ENCODE measurements around the gene HEATR5B. TPM values are rescaled to one million over a fixed set of nuclear protein-coding genes. Genes with fewer than 3 reads are reported as not detected.

Gene HEATR5B
- total and polyA plus RNA-seq, 2 donors (not counting 1 experiment from before 2014, with no cell fraction given), result 33.0 to 44.3 TPM

DNA sequence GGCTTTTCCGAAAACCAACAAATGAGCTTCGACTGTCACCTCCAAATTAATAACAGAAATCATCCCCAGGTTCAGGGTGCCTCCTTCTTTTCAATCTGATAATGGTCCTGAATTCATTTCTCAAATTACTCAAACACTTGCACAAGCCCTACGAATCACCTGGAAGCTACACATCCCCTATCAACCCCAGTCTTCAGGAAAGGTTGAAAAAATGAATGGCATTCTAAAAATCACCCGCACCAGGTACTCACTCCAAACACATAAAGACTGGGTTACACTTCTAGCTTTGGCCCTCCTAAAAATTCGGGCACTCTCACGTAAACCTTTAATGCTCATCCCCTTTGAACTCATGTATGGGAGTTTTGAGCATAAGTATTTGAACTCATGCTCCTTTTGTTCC, 48.7 kb upstream of the HEATR5B start:
- Histone ChIP-seq H3K4me2 (replicated peaks; ENCODE audit: low read depth, low read length, poor library complexity, severe bottlenecking) (no peak overlapping the region), H3K9me3 (ENCODE audit: control extremely low read depth in 1 of 3, control insufficient read depth in 2 of 3, insufficient read depth in 1 of 3, low read length in 2 of 3) (no peaks in the 10 kb centered on the region), H3K4me1 (ENCODE audit: control insufficient read depth in 2 of 2, insufficient read depth in 2 of 2, low read length in 2 of 2) (no peaks in the 10 kb centered on the region), H3K79me2 (ENCODE audit: control insufficient read depth, insufficient read depth, low read length) (peaks cover 7% of the 10 kb centered on the region), H3K36me3 (replicated peaks in 1 of 2; ENCODE audit: control extremely low read depth in 1 of 2, control insufficient read depth in 1 of 2, extremely low read depth in 1 of 2, insufficient read depth in 2 of 2, low read length in 1 of 2) (peaks cover 6 to 85% of the 10 kb centered on the region in 2 experiments), H3K27ac (ENCODE audit: low read length in 2 of 2) (no peak overlapping the region), H3K27me3 (replicated peaks in 1 of 4; ENCODE audit: control extremely low read depth in 1 of 4, control insufficient read depth in 3 of 4, insufficient read depth in 4 of 4, low read length in 3 of 4) (no peaks in the 10 kb centered on the region), H3K4me3 (ENCODE audit: control extremely low read depth in 1 of 5, extremely low read depth in 1 of 5, insufficient read depth in 1 of 5, low read depth in 2 of 5, low read length in 4 of 5) (no peak overlapping the region), H4K20me1 (ENCODE audit: control insufficient read depth, insufficient read depth, low read length, poor library complexity, severe bottlenecking) (no peaks in the 10 kb centered on the region), H2AFZ (ENCODE audit: insufficient read depth, low read depth, low read length, poor library complexity, severe bottlenecking) (no peak overlapping the region), H3K9ac (ENCODE audit: low read length) (no peak overlapping the region)
- no peak for TF ChIP-seq EZH2 (IDR thresholded peaks at IDR 0.05; ENCODE audit: borderline replicate concordance, insufficient read depth, low read depth, low read length, poor library complexity, severe bottlenecking)
- TF ChIP-seq, protein P1, sequence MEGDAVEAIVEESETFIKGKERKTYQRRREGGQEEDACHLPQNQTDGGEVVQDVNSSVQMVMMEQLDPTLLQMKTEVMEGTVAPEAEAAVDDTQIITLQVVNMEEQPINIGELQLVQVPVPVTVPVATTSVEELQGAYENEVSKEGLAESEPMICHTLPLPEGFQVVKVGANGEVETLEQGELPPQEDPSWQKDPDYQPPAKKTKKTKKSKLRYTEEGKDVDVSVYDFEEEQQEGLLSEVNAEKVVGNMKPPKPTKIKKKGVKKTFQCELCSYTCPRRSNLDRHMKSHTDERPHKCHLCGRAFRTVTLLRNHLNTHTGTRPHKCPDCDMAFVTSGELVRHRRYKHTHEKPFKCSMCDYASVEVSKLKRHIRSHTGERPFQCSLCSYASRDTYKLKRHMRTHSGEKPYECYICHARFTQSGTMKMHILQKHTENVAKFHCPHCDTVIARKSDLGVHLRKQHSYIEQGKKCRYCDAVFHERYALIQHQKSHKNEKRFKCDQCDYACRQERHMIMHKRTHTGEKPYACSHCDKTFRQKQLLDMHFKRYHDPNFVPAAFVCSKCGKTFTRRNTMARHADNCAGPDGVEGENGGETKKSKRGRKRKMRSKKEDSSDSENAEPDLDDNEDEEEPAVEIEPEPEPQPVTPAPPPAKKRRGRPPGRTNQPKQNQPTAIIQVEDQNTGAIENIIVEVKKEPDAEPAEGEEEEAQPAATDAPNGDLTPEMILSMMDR (IDR thresholded peaks at IDR 0.05), result no peak
- Mint-ChIP-seq H3K4me3 (no peak overlapping the region), H3K27me3 (no peaks in the 10 kb centered on the region), H3K4me1 (no peaks in the 10 kb centered on the region), H3K27ac (no peak overlapping the region), H3K9me3 (ENCODE audit: insufficient read depth) (no peaks in the 10 kb centered on the region)
- ChIA-PET CTCF (interaction anchor here (0.9 to 1.7 kb wide), 2 partner anchors 12 to 14 kb away, joined by 3 read pairs; no protein-coding TSS in a partner anchor), POLR2A (no interaction called here)
- 93% methylated on average over 3 of the region's 6 CpGs for WGBS (ENCODE audit: insufficient coverage)
- no peak for DNase-seq
- ATAC-seq (ENCODE audit: low read depth), result no peak
- intact Hi-C loops (cut with micrococcal nuclease), result no loop called here

DNA sequence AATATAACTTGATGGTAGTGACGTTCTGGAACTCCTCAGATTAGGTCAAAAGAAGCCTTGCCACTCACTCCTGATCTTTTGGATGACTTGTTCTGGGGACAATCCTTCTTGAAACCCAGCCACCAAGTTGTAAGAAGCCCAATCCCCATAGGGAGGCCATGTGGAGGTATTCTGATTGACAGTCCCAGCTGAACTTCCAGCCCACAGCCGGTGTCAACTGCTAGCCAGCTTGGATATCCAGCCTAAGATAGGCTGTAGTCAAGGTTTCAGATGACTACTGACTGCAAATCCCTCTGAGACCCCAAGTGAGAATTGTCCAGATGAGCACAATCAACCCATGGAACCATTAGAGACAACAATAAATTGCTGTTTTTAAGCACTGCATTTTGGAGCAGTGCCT, 41.2 kb upstream of the HEATR5B start:
- Histone ChIP-seq H3K27ac (ENCODE audit: low read length in 2 of 2) (no peak overlapping the region), H3K36me3 (replicated peaks in 1 of 2; ENCODE audit: control extremely low read depth in 1 of 2, control insufficient read depth in 1 of 2, extremely low read depth in 1 of 2, insufficient read depth in 2 of 2, low read length in 1 of 2) (peaks cover 0 to 49% of the 10 kb centered on the region in 2 experiments), H3K4me3 (ENCODE audit: control extremely low read depth in 1 of 5, extremely low read depth in 1 of 5, insufficient read depth in 1 of 5, low read depth in 2 of 5, low read length in 4 of 5) (no peak overlapping the region), H2AFZ (ENCODE audit: insufficient read depth, low read depth, low read length, poor library complexity, severe bottlenecking) (no peak overlapping the region), H3K9me3 (ENCODE audit: control extremely low read depth in 1 of 3, control insufficient read depth in 2 of 3, insufficient read depth in 1 of 3, low read length in 2 of 3) (no peaks in the 10 kb centered on the region), H3K27me3 (replicated peaks in 1 of 4; ENCODE audit: control extremely low read depth in 1 of 4, control insufficient read depth in 3 of 4, insufficient read depth in 4 of 4, low read length in 3 of 4) (no peaks in the 10 kb centered on the region), H3K79me2 (ENCODE audit: control insufficient read depth, insufficient read depth, low read length) (no peaks in the 10 kb centered on the region), H3K4me1 (ENCODE audit: control insufficient read depth in 2 of 2, insufficient read depth in 2 of 2, low read length in 2 of 2) (no peaks in the 10 kb centered on the region), H3K4me2 (replicated peaks; ENCODE audit: low read depth, low read length, poor library complexity, severe bottlenecking) (no peak overlapping the region), H3K9ac (ENCODE audit: low read length) (no peak overlapping the region), H4K20me1 (ENCODE audit: control insufficient read depth, insufficient read depth, low read length, poor library complexity, severe bottlenecking) (no peaks in the 10 kb centered on the region)
- Mint-ChIP-seq H3K9me3 (ENCODE audit: insufficient read depth) (no peaks in the 10 kb centered on the region), H3K27me3 (no peaks in the 10 kb centered on the region), H3K4me3 (no peak overlapping the region), H3K4me1 (no peaks in the 10 kb centered on the region), H3K27ac (no peak overlapping the region)
- CTCF ChIA-PET, result no interaction called here
- TF ChIP-seq, protein P1 (IDR thresholded peaks at IDR 0.05), result no peak
- TF ChIP-seq EZH2 (IDR thresholded peaks at IDR 0.05; ENCODE audit: borderline replicate concordance, insufficient read depth, low read depth, low read length, poor library complexity, severe bottlenecking), result no peak
- DNase-seq (no peak), ATAC-seq (ENCODE audit: low read depth) (no peak)
- WGBS (ENCODE audit: insufficient coverage), result 100% methylated on average over 1 of the region's 2 CpGs
- POLR2A ChIA-PET, result no interaction called here
- intact Hi-C loops (cut with micrococcal nuclease), result no loop called here
